Ovary (tissue), 9 donors: ENCODE results near the gene MYL12B. TPM values are rescaled to one million over a fixed set of nuclear protein-coding genes. Genes with fewer than 3 reads are reported as not detected.

Experiments
- DNase-seq, 5 donors: peaks; one replicate each; pipeline ENCODE4 v3.0.0-alpha.2; 2019 to 2020
- H3K27ac ChIP-seq, 2 donors: fragments of 200-600 bp; one replicate each; pipeline versions ENCODE4 v1.5.1 to v1.8.0; 2019 to 2022
- H3K27me3 ChIP-seq: fragments of 200-600 bp; one replicate; pipeline ENCODE4 v1.8.0; 2022
- H3K36me3 ChIP-seq: fragments of 200-600 bp; sonication (generic); one replicate; pipeline ENCODE4 v1.5.1; 2019
- H3K4me1 ChIP-seq: one replicate; pipeline ENCODE4 v1.8.1; 2013; ENCODE audit warnings: mild to moderate bottlenecking, moderate library complexity; ENCODE audit not compliant: insufficient read depth
- H3K4me3 ChIP-seq: fragments of 200-600 bp; sonication (generic); one replicate; pipeline ENCODE4 v1.5.1; 2017
- H3K9me3 ChIP-seq, 2 donors: fragments of 200-600 bp in 1 of 2; sonication (generic) in 1 of 2; one replicate each; pipeline versions ENCODE4 v1.5.1 to v1.8.1; 2013 to 2019; ENCODE audit warnings: mild to moderate bottlenecking in 1 of 2, moderate library complexity in 1 of 2
- EP300 ChIP-seq: sonication (generic); formaldehyde crosslinking; IDR thresholded peaks from one replicate; pipeline ENCODE4 v1.6.1; 2017; ENCODE audit warnings: antibody characterized with exemption
- POLR2A ChIP-seq: fragments of 450-650 bp; IDR thresholded peaks from one replicate; pipeline ENCODE4 v1.6.1; 2017; ENCODE audit warnings: antibody characterized with exemption, mild to moderate bottlenecking, moderate library complexity
- WGBS, 3 donors: extraction: QIAGEN DNeasy Blood & Tissue Kit in 1 of 3; methylation state at CpG; one replicate each; pipeline versions ENCODE4 v1.1.5 to v1.1.7; 2013 to 2017; 5-methylcytosine and 5-hydroxymethylcytosine counted together
- intact Hi-C, 4 donors: fragments of 100-400 bp; cut with DNase I; formaldehyde crosslinking; loops; one replicate each; pipeline versions ENCODE4 v1.11.0 to v1.15.1; 2022 to 2023
- polyA plus RNA-seq, 2 donors: library from polyadenylated mRNA; stranded (reverse); fragments of 200-250 nt in 1 of 2; fragments of 350-450 nt in 1 of 2; fragmentation: Illumina TruSeq in 1 of 2; extraction: RNeasy Lipid Tissue Mini Kit (QIAGEN cat#74804) in 1 of 2; gene quantifications; one replicate each; pipeline ENCODE4 v1.2.3, GENCODE V29; 2013 to 2014
- total RNA-seq, 7 donors: library from RNA; depleted of rRNA in 2 of 7; stranded (reverse); fragments of >200 nt in 2 of 7; fragmentation: NEBNext Ultra II Directional in 3 of 7; extraction: Animal tissue kit (Norgen Biotek cat#: 25700) in 3 of 7; gene quantifications; one replicate each; pipeline versions ENCODE4 v1.1.0 to v1.2.4, GENCODE V29; 2016 to 2023
- TF ChIP-seq, protein P1 (sequence below), 3 donors: fragments of 450-650 bp in 2 of 3; fragments of 200-600 bp in 1 of 3; IDR thresholded peaks; one replicate each; pipeline versions ENCODE4 v1.5.1 to v1.8.0; 2016 to 2022; ENCODE audit warnings: antibody characterized with exemption in 3 of 3, mild to moderate bottlenecking in 1 of 3
- donor health status: DM: no; HTN: no; CAD: no; lungs with moderate emphysema.
- donor health status: DM: no; HTN: no; CAD: no.
- donor health status: Bipolar disorder and iron deficiency.
- donor health status: DM: yes; HTN: yes; CAD: no.
- donor health status: DM: no; HTN: no; CAD: no.
- donor health status: DM: yes; HTN: yes; CAD: no.

The MYL12B gene
- total and polyA plus RNA-seq, 9 donors: 165 to 388 (median 228) TPM

DNA sequence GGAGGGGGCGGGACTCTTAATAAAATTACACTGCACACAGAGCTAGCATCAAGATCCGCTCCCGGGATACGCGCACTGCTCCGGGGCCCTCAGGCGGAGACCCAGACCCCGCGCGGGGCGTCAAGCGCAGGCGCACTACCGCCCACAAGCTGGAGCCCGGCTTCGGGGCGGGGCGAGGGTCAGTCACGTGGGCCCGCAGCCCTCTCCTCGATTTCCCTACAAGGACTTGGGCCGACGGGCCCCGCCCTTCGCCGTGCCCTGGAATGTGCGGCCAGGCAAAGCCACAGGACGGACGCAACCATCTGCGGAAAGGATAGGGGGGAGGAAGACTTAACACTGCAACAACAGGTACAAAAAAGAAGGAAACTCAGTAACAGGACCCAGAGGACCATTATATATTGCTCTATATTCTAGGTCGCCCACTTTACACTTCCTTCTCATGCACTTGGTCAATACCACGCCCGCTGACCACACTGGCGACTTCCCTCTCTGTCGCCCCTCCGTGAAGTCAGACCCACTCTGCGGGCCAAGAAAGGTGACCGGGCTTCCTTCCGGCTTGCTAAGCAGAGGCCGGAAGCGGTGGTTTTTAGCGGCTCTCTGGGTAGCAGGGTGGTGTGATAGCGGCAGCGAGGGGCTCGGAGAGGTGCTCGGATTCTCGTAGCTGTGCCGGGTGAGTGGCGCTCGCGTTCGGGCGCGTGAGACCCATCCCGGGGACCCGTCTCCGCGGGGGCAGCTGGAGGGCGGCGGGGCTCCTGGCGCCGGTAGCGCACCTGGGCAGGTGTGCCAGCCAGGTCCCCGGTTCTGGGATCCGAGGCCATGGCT, 14.5 kb upstream of the MYL12B start, which contains the start of gene MYL12A:
MYL12A (plus strand) TSS at position 562 of the 822 bp plus-strand sequence. CDS start 5,447 bp downstream, outside the sequence.
- DNase-seq: peak; percentile 97 to 99 (median 98)
- H3K36me3 ChIP-seq: no peaks in the 10 kb centered on the region
- peak within 1 kb of the TSS; percentile 87 to 93 for H3K27ac ChIP-seq
- peaks cover 6% of the 10 kb centered on the region for H3K4me1 ChIP-seq
- intact Hi-C loops: loop anchor here in 3 of 4 donors (1.0 to 10.0 kb wide), 4 partner anchors 93 to 347 kb away; partner anchors contain the start of gene TGIF1 (in 1 of the 3)
- no peaks in the 10 kb centered on the region for H3K9me3 ChIP-seq
- peak; percentile 81 for TF ChIP-seq POLR2A
- peak; percentile 14 for TF ChIP-seq EP300
- TF ChIP-seq, protein P1, sequence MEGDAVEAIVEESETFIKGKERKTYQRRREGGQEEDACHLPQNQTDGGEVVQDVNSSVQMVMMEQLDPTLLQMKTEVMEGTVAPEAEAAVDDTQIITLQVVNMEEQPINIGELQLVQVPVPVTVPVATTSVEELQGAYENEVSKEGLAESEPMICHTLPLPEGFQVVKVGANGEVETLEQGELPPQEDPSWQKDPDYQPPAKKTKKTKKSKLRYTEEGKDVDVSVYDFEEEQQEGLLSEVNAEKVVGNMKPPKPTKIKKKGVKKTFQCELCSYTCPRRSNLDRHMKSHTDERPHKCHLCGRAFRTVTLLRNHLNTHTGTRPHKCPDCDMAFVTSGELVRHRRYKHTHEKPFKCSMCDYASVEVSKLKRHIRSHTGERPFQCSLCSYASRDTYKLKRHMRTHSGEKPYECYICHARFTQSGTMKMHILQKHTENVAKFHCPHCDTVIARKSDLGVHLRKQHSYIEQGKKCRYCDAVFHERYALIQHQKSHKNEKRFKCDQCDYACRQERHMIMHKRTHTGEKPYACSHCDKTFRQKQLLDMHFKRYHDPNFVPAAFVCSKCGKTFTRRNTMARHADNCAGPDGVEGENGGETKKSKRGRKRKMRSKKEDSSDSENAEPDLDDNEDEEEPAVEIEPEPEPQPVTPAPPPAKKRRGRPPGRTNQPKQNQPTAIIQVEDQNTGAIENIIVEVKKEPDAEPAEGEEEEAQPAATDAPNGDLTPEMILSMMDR (IDR thresholded peaks at IDR 0.05): peak in 2 of 3 donors; percentile 1 to 21
- no peaks in the 10 kb centered on the region for H3K27me3 ChIP-seq
- WGBS, 3 donors: 0 to 1% (median 1%) methylated on average over 55 to 65 of the region's 65 CpGs
- peak within 1 kb of the TSS; percentile 99 for H3K4me3 ChIP-seq

DNA sequence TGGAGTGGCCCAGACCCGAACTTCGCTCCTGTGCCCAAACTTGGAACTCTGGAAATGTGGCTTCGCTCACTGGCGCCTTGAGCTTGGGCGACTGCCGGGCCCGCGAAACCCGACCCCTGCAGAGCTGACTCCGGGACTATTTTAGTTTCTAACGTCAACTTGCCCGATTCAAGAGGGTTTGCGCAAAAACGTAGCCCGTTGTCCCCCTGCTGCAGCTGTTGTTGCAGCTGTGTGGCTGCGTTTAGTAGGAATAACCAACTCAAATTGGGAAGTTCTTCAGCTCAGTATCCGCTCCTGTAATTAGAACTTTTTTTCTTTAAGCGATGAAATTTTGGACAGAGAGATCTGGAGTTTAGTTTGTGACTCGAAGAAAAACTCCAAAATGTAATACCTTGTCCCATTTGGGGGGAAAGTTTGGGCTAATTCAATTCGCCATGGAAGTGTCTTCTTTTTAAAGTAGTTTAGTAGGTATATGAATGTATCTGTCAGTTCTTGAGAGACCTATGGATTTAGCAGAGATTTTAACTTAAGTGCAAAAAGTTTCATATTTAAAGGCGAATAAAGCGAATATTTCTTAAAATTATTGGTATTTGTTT, 13.8 kb upstream of the MYL12B start:
- DNase-seq: peak in 2 of 5 donors; percentile 49 to 56
- TF ChIP-seq, protein P1 (IDR thresholded peaks at IDR 0.05): no peak
- TF ChIP-seq EP300 (no peak), POLR2A (no peak)
- peak overlapping the region; percentile 87 to 93 for H3K27ac ChIP-seq
- peaks cover 7% of the 10 kb centered on the region for H3K4me1 ChIP-seq
- H3K4me3 ChIP-seq: peak overlapping the region; percentile 99
- intact Hi-C loops: loop anchor here in 3 of 4 donors (10.0 kb wide), 2 partner anchors 93 to 313 kb away; no protein-coding TSS in a partner anchor
- no peaks in the 10 kb centered on the region for H3K9me3 ChIP-seq
- WGBS, 3 donors: 0 to 1% (median 1%) methylated on average over 21 to 22 of the region's 22 CpGs
- no peaks in the 10 kb centered on the region for H3K36me3 ChIP-seq
- no peaks in the 10 kb centered on the region for H3K27me3 ChIP-seq

DNA sequence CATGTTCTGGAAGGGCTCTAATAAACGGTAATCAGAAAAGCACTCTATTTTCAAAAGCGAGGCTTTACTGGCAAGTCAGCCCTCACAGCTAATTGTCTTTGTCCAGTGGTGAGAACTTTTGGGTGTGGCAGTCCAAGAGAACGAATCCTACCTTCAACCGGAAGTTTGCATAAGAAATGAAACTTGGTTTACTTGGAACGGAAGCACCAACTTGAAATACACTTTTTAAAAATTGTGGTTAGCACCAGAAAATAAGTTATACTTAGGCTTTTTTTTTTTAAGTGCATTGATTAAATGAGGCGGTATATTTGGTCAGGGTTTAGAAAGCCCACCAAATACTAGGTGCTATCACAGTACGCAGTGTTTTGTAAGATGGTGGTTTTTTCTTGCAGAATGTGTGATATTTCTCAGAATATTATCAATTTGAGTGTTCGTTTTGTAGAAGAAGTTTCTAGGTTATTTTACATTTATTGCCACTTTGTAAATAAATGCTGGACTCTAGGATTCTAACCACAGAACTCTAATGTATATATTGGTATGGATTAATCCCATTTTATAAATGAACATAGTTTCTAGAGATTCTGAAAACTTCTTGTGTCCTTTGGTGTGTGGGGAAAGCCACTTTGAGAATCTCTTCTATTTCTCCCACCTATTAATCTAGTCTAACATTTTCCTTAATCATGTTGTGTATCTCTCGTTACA, 13.1 kb upstream of the MYL12B start:
- 10 to 19% (median 13%) methylated on average over 9 of the region's 9 CpGs for WGBS, 3 donors
- Histone ChIP-seq H3K4me3 (peak overlapping the region; percentile 99), H3K9me3 (no peaks in the 10 kb centered on the region), H3K4me1 (peaks cover 7% of the 10 kb centered on the region), H3K36me3 (no peaks in the 10 kb centered on the region), H3K27me3 (no peaks in the 10 kb centered on the region), H3K27ac (peak overlapping the region in 1 of 2 donors; percentile 93)
- intact Hi-C loops: loop anchor here in 3 of 4 donors (10.0 kb wide), 2 partner anchors 94 to 314 kb away; no protein-coding TSS in a partner anchor
- TF ChIP-seq EP300 (no peak), POLR2A (no peak)
- TF ChIP-seq, protein P1 (IDR thresholded peaks at IDR 0.05): no peak
- no peak for DNase-seq
